GM12878 (cell line): ENCODE measurements around the gene EGFL8. TPM values are rescaled to one million over a fixed set of nuclear protein-coding genes. Genes with fewer than 3 reads are reported as not detected.
A peak's percentile ranks its signal among the peaks of the same experiment; 100 is the strongest.

ENCODE experiments used
- ATAC-seq: fragments of 200-7000 bp; cut with Tn5 transposase; 3 replicates; pipeline ENCODE4 v1.9.1; 2020; ENCODE audit warnings: mild to moderate bottlenecking, moderate library complexity
- BruUV-seq: library from RNA; stranded (reverse); fragments of 400-500 nt; replicated peaks from 2 replicates; lab custom pipeline; 2021; lab: Mats Ljungman, UMichigan
- CTCF ChIA-PET: fragments of 300-600 bp; sonication (Branson Sonifier 250); formaldehyde crosslinking; extraction: SDS; loops from one replicate; lab custom pipeline; 2021; ENCODE audit warnings: inconsistent platforms; lab: Yijun Ruan, JAX
- POLR2A ChIA-PET: fragments of 350-600 bp; formaldehyde crosslinking; extraction: SDS; loops from one replicate; lab custom pipeline; 2021; ENCODE audit warnings: inconsistent platforms; lab: Charles Lee
- RAD21 ChIA-PET: fragments of 300-600 bp; sonication (Branson Sonifier 250); formaldehyde crosslinking; loops from one replicate; lab custom pipeline; 2023; ENCODE audit warnings: antibody characterized with exemption; ENCODE audit not compliant: unreplicated experiment; lab: Charles Lee
- SMC1A ChIA-PET: fragments of 300-600 bp; sonication (Branson Sonifier 250); formaldehyde crosslinking; loops from one replicate; lab custom pipeline; 2023; ENCODE audit not compliant: unreplicated experiment, uncharacterized antibody; lab: Charles Lee
- DNase-seq: peaks from one replicate; pipeline ENCODE4 v3.0.0-alpha.2; 2011; ENCODE audit warnings: low read depth, low spot score
- FAIRE-seq: peaks from 3 replicates; lab custom pipeline; 2011; peaks lifted over from hg19 to GRCh38; lab: Jason Lieb, UNC
- H2AFZ ChIP-seq: 2 replicates; pipeline ENCODE4 v1.6.0; 2011; ENCODE audit warnings: low read depth, low read length, control low read depth; ENCODE audit not compliant: control insufficient read depth
- H3K27ac ChIP-seq: 2 replicates; pipeline ENCODE4 v1.5.1; 2011; ENCODE audit warnings: control low read depth; ENCODE audit not compliant: control insufficient read depth, insufficient read depth
- H3K27me3 ChIP-seq, 2 experiments: replicated peaks in 1 of 2; 2 replicates each; pipeline versions ENCODE4 v1.6.0 to v1.6.1; 2011; ENCODE audit warnings: low read length in 1 of 2; ENCODE audit not compliant: control insufficient read depth in 2 of 2, insufficient read depth in 2 of 2
- H3K36me3 ChIP-seq, 2 experiments: 2 replicates each; pipeline ENCODE4 v1.5.1; 2011; ENCODE audit warnings: low read length in 1 of 2; ENCODE audit not compliant: control insufficient read depth in 2 of 2, insufficient read depth in 2 of 2
- H3K4me1 ChIP-seq: 2 replicates; pipeline ENCODE4 v1.6.1; 2011; ENCODE audit warnings: mild to moderate bottlenecking, low read length, moderate library complexity, mixed read lengths; ENCODE audit not compliant: control insufficient read depth, insufficient read depth
- H3K4me2 ChIP-seq: 2 replicates; pipeline ENCODE4 v1.6.0; 2011; ENCODE audit warnings: control low read depth; ENCODE audit not compliant: control insufficient read depth, insufficient read depth
- H3K4me3 ChIP-seq: fragments of 200-600 bp; sonication (generic); 2 replicates; pipeline ENCODE4 v1.5.1; 2016
- H3K79me2 ChIP-seq: 2 replicates; pipeline ENCODE4 v1.6.0; 2011; ENCODE audit warnings: low read length; ENCODE audit not compliant: control insufficient read depth, insufficient read depth
- H3K9ac ChIP-seq: 2 replicates; pipeline ENCODE4 v1.8.0; 2011; ENCODE audit warnings: low read length, control low read depth, mixed read lengths; ENCODE audit not compliant: control insufficient read depth, insufficient read depth
- H3K9me3 ChIP-seq: replicated peaks from 3 replicates; pipeline ENCODE4 v1.5.1; 2011; ENCODE audit warnings: mild to moderate bottlenecking, low read length; ENCODE audit not compliant: control insufficient read depth, insufficient read depth
- H4K20me1 ChIP-seq: 2 replicates; pipeline ENCODE4 v1.6.0; 2011; ENCODE audit not compliant: control insufficient read depth, insufficient read depth
- DPF2 ChIP-seq: fragments of 450-650 bp; IDR thresholded peaks from 2 replicates; pipeline ENCODE4 v1.6.1; 2017; ENCODE audit warnings: mild to moderate bottlenecking
- HDAC6 ChIP-seq: fragments of 200-600 bp; sonication (generic); IDR thresholded peaks from one replicate; pipeline ENCODE4 v1.8.0; 2017; ENCODE audit warnings: antibody characterized with exemption; ENCODE audit not compliant: unreplicated experiment
- RAD51 ChIP-seq: fragments of 450-650 bp; IDR thresholded peaks from 2 replicates; pipeline ENCODE4 v1.6.1; 2016; ENCODE audit warnings: moderate library complexity, mild to moderate bottlenecking, inconsistent platforms
- ZNF24 ChIP-seq: fragments of 450-650 bp; IDR thresholded peaks from 2 replicates; pipeline ENCODE4 v1.6.1; 2017; ENCODE audit warnings: antibody characterized with exemption, mild to moderate bottlenecking
- WGBS: methylation state at CpG from one replicate; pipeline ENCODE4 v1.1.6; 2016; ENCODE audit warnings: low lambda C conversion rate; ENCODE audit not compliant: insufficient replicate concordance, insufficient coverage; ENCODE audit errors: missing lambda C conversion rate; 5-methylcytosine and 5-hydroxymethylcytosine counted together
- in situ Hi-C: fragments of 300-500 bp; cut with MboI; formaldehyde crosslinking; loops from 9 replicates; pipeline ENCODE4 v1.14.3; 2018; ENCODE audit warnings: mixed read lengths
- intact Hi-C: fragments of 100-400 bp; cut with micrococcal nuclease; formaldehyde crosslinking; loops from one replicate; pipeline ENCODE4 v1.14.2; 2022; ENCODE audit not compliant: unreplicated experiment
- polyA plus RNA-seq, 11 experiments: library from polyadenylated mRNA; depleted of rRNA in 4 of 11; unstranded in 6 of 11; stranded (reverse) in 5 of 11; fragments of >200 nt; fragmentation: Nextera tagmentation in 4 of 11; fragmentation: Illumina TruSeq in 1 of 11; extraction: Ambion mirVana in 4 of 11; extraction: Trizol in 1 of 11; gene quantifications; 1 replicate in 1 of 11; 2 replicates in 10 of 11; pipeline versions ENCODE4 v1.2.1 to v1.2.3, GENCODE V29; 2011 to 2016; ENCODE audit warnings: inconsistent platforms in 2 of 11, missing spikeins in 2 of 11, low read depth in 1 of 11
- total RNA-seq, 4 experiments: library from RNA; depleted of rRNA in 3 of 4; stranded (reverse); fragments of >200 nt in 3 of 4; fragmentation: Illumina TruSeq in 1 of 4; extraction: Trizol in 1 of 4; gene quantifications; 2 replicates each; pipeline versions ENCODE4 v1.2.1 to v1.2.3, GENCODE V29; 2013 to 2021
- TF ChIP-seq, protein P1 (sequence below): fragments of 450-650 bp; IDR thresholded peaks from 2 replicates; pipeline ENCODE4 v1.6.1; 2017; ENCODE audit warnings: mild to moderate bottlenecking, low read depth, inconsistent platforms; ENCODE audit not compliant: poor library complexity, severe bottlenecking
- TF ChIP-seq, protein P2 (sequence below): fragments of 450-650 bp; IDR thresholded peaks from 2 replicates; pipeline ENCODE4 v1.6.1; 2017; ENCODE audit warnings: mild to moderate bottlenecking
- TF ChIP-seq, protein P3 (sequence below): fragments of 450-650 bp; conservative IDR thresholded peaks from 2 replicates; pipeline ENCODE4 v1.6.1; 2017; ENCODE audit warnings: mild to moderate bottlenecking, moderate library complexity
- TF ChIP-seq, protein P4 (sequence below): fragments of 450-650 bp; IDR thresholded peaks from 2 replicates; pipeline ENCODE4 v1.6.1; 2016; ENCODE audit warnings: mild to moderate bottlenecking
- TF ChIP-seq, protein P5 (sequence below): fragments of 450-650 bp; IDR thresholded peaks from 2 replicates; pipeline ENCODE4 v1.6.1; 2017; ENCODE audit warnings: mild to moderate bottlenecking, moderate library complexity

Gene EGFL8
- total and polyA plus RNA-seq, 10 of the 15 experiments (the other 5 are each of a cell fraction or from before 2014, with no cell fraction given): 0.07 to 3.5 (median 1.4) TPM

DNA sequence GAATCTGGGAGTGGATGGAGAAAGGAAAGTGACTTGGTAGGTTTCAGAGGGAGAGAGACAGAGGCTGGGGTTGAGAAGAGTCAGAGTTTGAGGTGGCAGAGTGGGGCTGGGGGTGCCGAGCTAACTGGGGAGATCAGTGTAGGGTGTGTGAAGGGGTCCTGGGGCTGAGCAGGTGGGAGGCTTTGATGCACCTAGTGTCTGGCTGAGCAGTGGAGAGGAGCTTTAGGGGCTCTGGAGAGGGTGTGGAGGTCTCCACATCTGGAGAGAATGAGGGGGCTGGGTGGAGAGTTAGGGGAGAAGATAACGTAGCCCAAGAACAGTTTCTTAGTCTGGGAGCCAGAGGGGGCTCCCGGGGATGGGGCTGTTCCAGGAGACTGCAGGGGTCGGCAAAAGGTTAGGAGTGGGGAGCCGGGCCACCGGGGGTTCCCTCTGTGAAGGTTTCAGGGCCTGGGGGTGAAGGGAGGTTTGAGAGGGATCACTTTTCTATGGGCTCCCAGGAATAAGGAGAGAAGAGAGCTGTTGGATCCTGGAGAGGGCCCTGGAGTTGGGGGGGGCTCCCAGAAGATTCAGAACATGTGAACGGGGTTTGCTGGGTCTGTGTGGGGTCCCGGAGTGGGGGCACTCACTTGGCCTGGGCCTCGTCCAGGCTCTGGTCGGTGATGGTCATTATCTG is 24.8 kb downstream of the EGFL8 start:
- Histone ChIP-seq H3K27ac (peak overlapping the region; percentile 100), H3K4me2 (peak overlapping the region; percentile 93), H3K4me3 (peak overlapping the region; percentile 90), H2AFZ (no peak overlapping the region), H3K9ac (peak overlapping the region; percentile 99), H3K4me1 (peaks cover 31% of the 10 kb centered on the region), H3K9me3 (no peaks in the 10 kb centered on the region), H4K20me1 (no peaks in the 10 kb centered on the region), H3K36me3 (peaks cover 0 to 6% of the 10 kb centered on the region in 2 experiments; a peak in 3 of 4 replicates), H3K79me2 (peaks cover 56% of the 10 kb centered on the region), H3K27me3 (no peaks in the 10 kb centered on the region)
- BruUV-seq: no TSS peak
- ChIA-PET CTCF (interaction anchor here (0.9 kb wide), 1 partner anchor 270 kb away, joined by 5 read pairs; no protein-coding TSS in a partner anchor), RAD21 (interaction anchor here (1.6 kb wide), 1 partner anchor 10 kb away, joined by 6 read pairs; no protein-coding TSS in a partner anchor), POLR2A (interaction anchor here (0.8 to 7.0 kb wide), 4 partner anchors 8 to 79 kb away, joined by 3 to 123 read pairs (median 37); partner anchors contain the start of genes AGPAT1, ATF6B, FKBPL and RNF5), SMC1A (interaction anchor here (1.6 kb wide), 1 partner anchor 10 kb away, joined by 6 read pairs; no protein-coding TSS in a partner anchor)
- under 1% methylated on average over 10 of the region's 10 CpGs for WGBS
- intact Hi-C loops: no loop called here
- ATAC-seq (no peak), FAIRE-seq (no peak), DNase-seq (no peak)
- in situ Hi-C loops: no loop called here
- TF ChIP-seq DPF2 (no peak), RAD51 (no peak), HDAC6 (no peak), ZNF24 (no peak)
- TF ChIP-seq, protein P1, sequence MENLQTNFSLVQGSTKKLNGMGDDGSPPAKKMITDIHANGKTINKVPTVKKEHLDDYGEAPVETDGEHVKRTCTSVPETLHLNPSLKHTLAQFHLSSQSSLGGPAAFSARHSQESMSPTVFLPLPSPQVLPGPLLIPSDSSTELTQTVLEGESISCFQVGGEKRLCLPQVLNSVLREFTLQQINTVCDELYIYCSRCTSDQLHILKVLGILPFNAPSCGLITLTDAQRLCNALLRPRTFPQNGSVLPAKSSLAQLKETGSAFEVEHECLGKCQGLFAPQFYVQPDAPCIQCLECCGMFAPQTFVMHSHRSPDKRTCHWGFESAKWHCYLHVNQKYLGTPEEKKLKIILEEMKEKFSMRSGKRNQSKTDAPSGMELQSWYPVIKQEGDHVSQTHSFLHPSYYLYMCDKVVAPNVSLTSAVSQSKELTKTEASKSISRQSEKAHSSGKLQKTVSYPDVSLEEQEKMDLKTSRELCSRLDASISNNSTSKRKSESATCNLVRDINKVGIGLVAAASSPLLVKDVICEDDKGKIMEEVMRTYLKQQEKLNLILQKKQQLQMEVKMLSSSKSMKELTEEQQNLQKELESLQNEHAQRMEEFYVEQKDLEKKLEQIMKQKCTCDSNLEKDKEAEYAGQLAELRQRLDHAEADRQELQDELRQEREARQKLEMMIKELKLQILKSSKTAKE: no peak
- TF ChIP-seq, protein P2, sequence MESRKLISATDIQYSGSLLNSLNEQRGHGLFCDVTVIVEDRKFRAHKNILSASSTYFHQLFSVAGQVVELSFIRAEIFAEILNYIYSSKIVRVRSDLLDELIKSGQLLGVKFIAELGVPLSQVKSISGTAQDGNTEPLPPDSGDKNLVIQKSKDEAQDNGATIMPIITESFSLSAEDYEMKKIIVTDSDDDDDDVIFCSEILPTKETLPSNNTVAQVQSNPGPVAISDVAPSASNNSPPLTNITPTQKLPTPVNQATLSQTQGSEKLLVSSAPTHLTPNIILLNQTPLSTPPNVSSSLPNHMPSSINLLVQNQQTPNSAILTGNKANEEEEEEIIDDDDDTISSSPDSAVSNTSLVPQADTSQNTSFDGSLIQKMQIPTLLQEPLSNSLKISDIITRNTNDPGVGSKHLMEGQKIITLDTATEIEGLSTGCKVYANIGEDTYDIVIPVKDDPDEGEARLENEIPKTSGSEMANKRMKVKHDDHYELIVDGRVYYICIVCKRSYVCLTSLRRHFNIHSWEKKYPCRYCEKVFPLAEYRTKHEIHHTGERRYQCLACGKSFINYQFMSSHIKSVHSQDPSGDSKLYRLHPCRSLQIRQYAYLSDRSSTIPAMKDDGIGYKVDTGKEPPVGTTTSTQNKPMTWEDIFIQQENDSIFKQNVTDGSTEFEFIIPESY: no peak
- TF ChIP-seq, protein P3, sequence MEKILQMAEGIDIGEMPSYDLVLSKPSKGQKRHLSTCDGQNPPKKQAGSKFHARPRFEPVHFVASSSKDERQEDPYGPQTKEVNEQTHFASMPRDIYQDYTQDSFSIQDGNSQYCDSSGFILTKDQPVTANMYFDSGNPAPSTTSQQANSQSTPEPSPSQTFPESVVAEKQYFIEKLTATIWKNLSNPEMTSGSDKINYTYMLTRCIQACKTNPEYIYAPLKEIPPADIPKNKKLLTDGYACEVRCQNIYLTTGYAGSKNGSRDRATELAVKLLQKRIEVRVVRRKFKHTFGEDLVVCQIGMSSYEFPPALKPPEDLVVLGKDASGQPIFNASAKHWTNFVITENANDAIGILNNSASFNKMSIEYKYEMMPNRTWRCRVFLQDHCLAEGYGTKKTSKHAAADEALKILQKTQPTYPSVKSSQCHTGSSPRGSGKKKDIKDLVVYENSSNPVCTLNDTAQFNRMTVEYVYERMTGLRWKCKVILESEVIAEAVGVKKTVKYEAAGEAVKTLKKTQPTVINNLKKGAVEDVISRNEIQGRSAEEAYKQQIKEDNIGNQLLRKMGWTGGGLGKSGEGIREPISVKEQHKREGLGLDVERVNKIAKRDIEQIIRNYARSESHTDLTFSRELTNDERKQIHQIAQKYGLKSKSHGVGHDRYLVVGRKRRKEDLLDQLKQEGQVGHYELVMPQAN: no peak
- TF ChIP-seq, protein P4, sequence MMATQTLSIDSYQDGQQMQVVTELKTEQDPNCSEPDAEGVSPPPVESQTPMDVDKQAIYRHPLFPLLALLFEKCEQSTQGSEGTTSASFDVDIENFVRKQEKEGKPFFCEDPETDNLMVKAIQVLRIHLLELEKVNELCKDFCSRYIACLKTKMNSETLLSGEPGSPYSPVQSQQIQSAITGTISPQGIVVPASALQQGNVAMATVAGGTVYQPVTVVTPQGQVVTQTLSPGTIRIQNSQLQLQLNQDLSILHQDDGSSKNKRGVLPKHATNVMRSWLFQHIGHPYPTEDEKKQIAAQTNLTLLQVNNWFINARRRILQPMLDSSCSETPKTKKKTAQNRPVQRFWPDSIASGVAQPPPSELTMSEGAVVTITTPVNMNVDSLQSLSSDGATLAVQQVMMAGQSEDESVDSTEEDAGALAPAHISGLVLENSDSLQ: no peak
- TF ChIP-seq, protein P5, sequence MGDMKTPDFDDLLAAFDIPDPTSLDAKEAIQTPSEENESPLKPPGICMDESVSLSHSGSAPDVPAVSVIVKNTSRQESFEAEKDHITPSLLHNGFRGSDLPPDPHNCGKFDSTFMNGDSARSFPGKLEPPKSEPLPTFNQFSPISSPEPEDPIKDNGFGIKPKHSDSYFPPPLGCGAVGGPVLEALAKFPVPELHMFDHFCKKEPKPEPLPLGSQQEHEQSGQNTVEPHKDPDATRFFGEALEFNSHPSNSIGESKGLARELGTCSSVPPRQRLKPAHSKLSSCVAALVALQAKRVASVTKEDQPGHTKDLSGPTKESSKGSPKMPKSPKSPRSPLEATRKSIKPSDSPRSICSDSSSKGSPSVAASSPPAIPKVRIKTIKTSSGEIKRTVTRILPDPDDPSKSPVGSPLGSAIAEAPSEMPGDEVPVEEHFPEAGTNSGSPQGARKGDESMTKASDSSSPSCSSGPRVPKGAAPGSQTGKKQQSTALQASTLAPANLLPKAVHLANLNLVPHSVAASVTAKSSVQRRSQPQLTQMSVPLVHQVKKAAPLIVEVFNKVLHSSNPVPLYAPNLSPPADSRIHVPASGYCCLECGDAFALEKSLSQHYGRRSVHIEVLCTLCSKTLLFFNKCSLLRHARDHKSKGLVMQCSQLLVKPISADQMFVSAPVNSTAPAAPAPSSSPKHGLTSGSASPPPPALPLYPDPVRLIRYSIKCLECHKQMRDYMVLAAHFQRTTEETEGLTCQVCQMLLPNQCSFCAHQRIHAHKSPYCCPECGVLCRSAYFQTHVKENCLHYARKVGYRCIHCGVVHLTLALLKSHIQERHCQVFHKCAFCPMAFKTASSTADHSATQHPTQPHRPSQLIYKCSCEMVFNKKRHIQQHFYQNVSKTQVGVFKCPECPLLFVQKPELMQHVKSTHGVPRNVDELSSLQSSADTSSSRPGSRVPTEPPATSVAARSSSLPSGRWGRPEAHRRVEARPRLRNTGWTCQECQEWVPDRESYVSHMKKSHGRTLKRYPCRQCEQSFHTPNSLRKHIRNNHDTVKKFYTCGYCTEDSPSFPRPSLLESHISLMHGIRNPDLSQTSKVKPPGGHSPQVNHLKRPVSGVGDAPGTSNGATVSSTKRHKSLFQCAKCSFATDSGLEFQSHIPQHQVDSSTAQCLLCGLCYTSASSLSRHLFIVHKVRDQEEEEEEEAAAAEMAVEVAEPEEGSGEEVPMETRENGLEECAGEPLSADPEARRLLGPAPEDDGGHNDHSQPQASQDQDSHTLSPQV: no peak
